H1 (cell line): ENCODE results near the gene SURF4.

Experiments used
- FOSL1 ChIP-seq: IDR thresholded peaks from 2 replicates; pipeline ENCODE4 v1.6.1; 2011; ENCODE audit warnings: mild to moderate bottlenecking, low read depth, low read length, moderate library complexity; ENCODE audit not compliant: insufficient read depth
- JUN ChIP-seq: IDR thresholded peaks from 2 replicates; pipeline ENCODE4 v1.6.1; 2011; ENCODE audit warnings: low read depth, mild to moderate bottlenecking, improper control_type of control experiment, low read length

- no peak for TF ChIP-seq FOSL1
- no peak for TF ChIP-seq JUN
These were observed 26.9 kb downstream of the SURF4 start for GRCh38 chr9:133348718-133349573.
